HepG2 (cell line): Measurements from ENCODE around the gene PLEKHB2. TPM values are rescaled to one million over a fixed set of nuclear protein-coding genes. Genes with fewer than 3 reads are reported as not detected.

Experiments
- ATAC-seq: fragments of 200-7000 bp; cut with Tn5 transposase; 3 replicates; pipeline ENCODE4 v1.9.1; 2020; ENCODE audit warnings: mild to moderate bottlenecking, moderate library complexity
- BruUV-seq: library from RNA; stranded (reverse); fragments of 400-500 nt; replicated peaks from 2 replicates; lab custom pipeline; 2021; lab: Mats Ljungman, UMichigan
- CTCF ChIA-PET: fragments of 300-600 bp; formaldehyde crosslinking; extraction: SDS; loops from one replicate; lab custom pipeline; 2021; ENCODE audit warnings: low total read pairs, inconsistent platforms, low intra/inter-chr PET ratio; lab: Yijun Ruan, JAX
- POLR2A ChIA-PET: fragments of 350-600 bp; sonication (Branson Sonifier 250); formaldehyde crosslinking; loops from one replicate; lab custom pipeline; 2020; ENCODE audit warnings: antibody characterized with exemption, inconsistent platforms; lab: Yijun Ruan, JAX
- DNase-seq: peaks from one replicate; pipeline ENCODE4 v3.0.0-alpha.2; 2015; ENCODE audit warnings: low spot score
- FAIRE-seq: peaks from 3 replicates; lab custom pipeline; 2011; peaks lifted over from hg19 to GRCh38; lab: Jason Lieb, UNC
- H2AFZ ChIP-seq: one replicate; pipeline ENCODE4 v1.6.1; 2011; ENCODE audit warnings: low read length, inconsistent platforms
- H3K27ac ChIP-seq: fragments of 300-600 bp; 3 replicates; pipeline ENCODE4 v1.8.0; 2011; ENCODE audit warnings: mixed run types, mild to moderate bottlenecking, mixed read lengths, low read length, inconsistent platforms; ENCODE audit not compliant: insufficient read depth; ENCODE audit errors: extremely low read length
- H3K27me3 ChIP-seq, 2 experiments: fragments of 200-600 bp in 1 of 2; 2 replicates in 1 of 2; 3 replicates in 1 of 2; pipeline versions ENCODE4 v1.6.0 to v1.8.0; 2011; ENCODE audit warnings: low read length in 2 of 2, mild to moderate bottlenecking in 2 of 2, moderate library complexity in 2 of 2, inconsistent platforms in 1 of 2; ENCODE audit not compliant: insufficient read depth in 2 of 2, control insufficient read depth in 1 of 2
- H3K36me3 ChIP-seq, 2 experiments: fragments of 200-600 bp in 1 of 2; replicated peaks in 1 of 2; 2 replicates in 1 of 2; 3 replicates in 1 of 2; pipeline versions ENCODE4 v1.5.1 to v1.8.0; 2011; ENCODE audit warnings: low read length in 2 of 2, inconsistent platforms in 1 of 2; ENCODE audit not compliant: insufficient read depth in 2 of 2, control insufficient read depth in 1 of 2
- H3K4me1 ChIP-seq: 2 replicates; pipeline ENCODE4 v1.5.1; 2012; ENCODE audit warnings: low read length, inconsistent platforms; ENCODE audit not compliant: insufficient read depth
- H3K4me2 ChIP-seq: 2 replicates; pipeline ENCODE4 v1.6.0; 2011; ENCODE audit warnings: low read depth, low read length, inconsistent platforms
- H3K4me3 ChIP-seq, 3 experiments: fragments of 200-600 bp in 1 of 3; sonication (generic), shearing (Covaris generic) in 1 of 3; replicated peaks in 1 of 3; 2 replicates each; pipeline ENCODE4 v1.5.1; 2011 to 2016; ENCODE audit warnings: low read length in 3 of 3, inconsistent platforms in 2 of 3, low read depth in 2 of 3, mild to moderate bottlenecking in 2 of 3, control low read depth in 1 of 3, mixed read lengths in 1 of 3; ENCODE audit not compliant: insufficient read depth in 1 of 3
- H3K79me2 ChIP-seq: one replicate; pipeline ENCODE4 v1.6.1; 2011; ENCODE audit warnings: low read length, inconsistent platforms; ENCODE audit not compliant: insufficient read depth
- H3K9ac ChIP-seq: 2 replicates; pipeline ENCODE4 v1.6.0; 2011; ENCODE audit warnings: mild to moderate bottlenecking, low read depth, low read length, inconsistent platforms; ENCODE audit not compliant: insufficient read depth
- H3K9me3 ChIP-seq: 2 replicates; pipeline ENCODE4 v1.5.1; 2012; ENCODE audit warnings: mild to moderate bottlenecking, low read length
- H4K20me1 ChIP-seq: 2 replicates; pipeline ENCODE4 v1.6.0; 2011; ENCODE audit warnings: inconsistent platforms, mild to moderate bottlenecking, low read length, moderate library complexity; ENCODE audit not compliant: insufficient read depth
- CTCF ChIP-seq: sonication (generic); formaldehyde crosslinking; IDR thresholded peaks from 2 replicates; pipeline ENCODE4 v1.5.0; 2020; ENCODE audit warnings: mild to moderate bottlenecking, missing genetic modification reagents, moderate library complexity
- DRAP1 ChIP-seq: IDR thresholded peaks from 2 replicates; pipeline ENCODE4 v1.6.1; 2016; ENCODE audit warnings: missing genetic modification reagents, missing compliant biosample characterization
- GRHL1 ChIP-seq: sonication (generic); formaldehyde crosslinking; conservative IDR thresholded peaks from 2 replicates; pipeline ENCODE4 v1.8.0; 2022; ENCODE audit warnings: missing genetic modification reagents
- HNF4G ChIP-seq, 2 experiments: sonication (generic) in 1 of 2; formaldehyde crosslinking in 1 of 2; IDR thresholded peaks; 2 replicates each; pipeline versions ENCODE4 v1.4.0 to v1.6.1; 2011 to 2020; ENCODE audit warnings: borderline replicate concordance in 2 of 2, low read depth in 2 of 2, mild to moderate bottlenecking in 2 of 2, low read length in 1 of 2, missing genetic modification reagents in 1 of 2, moderate library complexity in 1 of 2
- MAFG ChIP-seq: sonication (generic); formaldehyde crosslinking; IDR thresholded peaks from 2 replicates; pipeline ENCODE4 v1.5.1; 2020; ENCODE audit warnings: mild to moderate bottlenecking, missing genetic modification reagents
- MATR3 ChIP-seq: sonication (generic); formaldehyde crosslinking; IDR thresholded peaks from 2 replicates; pipeline ENCODE4 v1.4.0; 2020; ENCODE audit warnings: missing genetic modification reagents
- POLR2AphosphoS2 ChIP-seq: IDR thresholded peaks from 2 replicates; pipeline ENCODE4 v1.6.1; 2011; ENCODE audit warnings: low read depth, low read length, improper control_type of control experiment
- SRSF1 ChIP-seq: fragments of 200-400 bp; formaldehyde crosslinking; optimal IDR thresholded peaks from 2 replicates; pipeline ENCODE3; 2017; ENCODE audit warnings: mild to moderate bottlenecking, low read depth, low read length, moderate library complexity
- ZBTB3 ChIP-seq: sonication (generic); formaldehyde crosslinking; IDR thresholded peaks from 2 replicates; pipeline ENCODE4 v1.4.0; 2020; ENCODE audit warnings: low read depth, mild to moderate bottlenecking, moderate library complexity, missing genetic modification reagents, borderline replicate concordance
- ZKSCAN8 ChIP-seq: IDR thresholded peaks from 2 replicates; pipeline ENCODE4 v1.6.1; 2016; ENCODE audit warnings: borderline replicate concordance, missing genetic modification reagents, missing compliant biosample characterization
- ZNF33A ChIP-seq: sonication (generic); formaldehyde crosslinking; IDR thresholded peaks from 2 replicates; pipeline ENCODE4 v1.5.1; 2020; ENCODE audit warnings: missing genetic modification reagents, mild to moderate bottlenecking, moderate library complexity, borderline replicate concordance
- ZNF460 ChIP-seq: sonication (generic); formaldehyde crosslinking; IDR thresholded peaks from 2 replicates; pipeline ENCODE4 v1.5.1; 2020; ENCODE audit warnings: missing genetic modification reagents, mild to moderate bottlenecking, borderline replicate concordance
- ZNF513 ChIP-seq: sonication (generic); formaldehyde crosslinking; conservative IDR thresholded peaks from 2 replicates; pipeline ENCODE4 v1.5.0; 2020; ENCODE audit warnings: missing genetic modification reagents
- ZNF557 ChIP-seq: sonication (generic); formaldehyde crosslinking; IDR thresholded peaks from 2 replicates; pipeline ENCODE4 v1.4.0; 2020; ENCODE audit warnings: missing genetic modification reagents
- ZNF652 ChIP-seq: IDR thresholded peaks from 2 replicates; pipeline ENCODE4 v1.6.1; 2016; ENCODE audit warnings: low read depth, borderline replicate concordance
- ZNF800 ChIP-seq: sonication (generic); formaldehyde crosslinking; IDR thresholded peaks from 2 replicates; pipeline ENCODE4 v1.4.0; 2020; ENCODE audit warnings: missing genetic modification reagents
- WGBS: methylation state at CpG from one replicate; pipeline ENCODE4 v1.1.6; 2017; ENCODE audit warnings: low lambda C conversion rate; 5-methylcytosine and 5-hydroxymethylcytosine counted together
- in situ Hi-C: cut with HindIII; loops from 2 replicates; pipeline ENCODE4 v1.10.0; 2017; ENCODE audit warnings: low pct_unique_long_range_greater_than_20kb; ENCODE audit not compliant: extremely low pct_ligation_motif_present
- intact Hi-C: fragments of 100-400 bp; cut with micrococcal nuclease; formaldehyde crosslinking; loops from one replicate; pipeline ENCODE4 v1.10.0; 2022; ENCODE audit not compliant: unreplicated experiment
- polyA plus RNA-seq, 8 experiments: library from polyadenylated mRNA; depleted of rRNA in 3 of 8; stranded (reverse) in 7 of 8; unstranded in 1 of 8; fragments of >200 nt; fragmentation: Illumina TruSeq in 4 of 8; extraction: Trizol in 4 of 8; gene quantifications; 2 replicates each; pipeline versions ENCODE4 v1.2.1 to v1.2.3, GENCODE V29; 2011 to 2016; ENCODE audit warnings: low read depth in 4 of 8, missing spikeins in 1 of 8, mixed read lengths in 1 of 8; ENCODE audit not compliant: insufficient read depth in 1 of 8
- total RNA-seq, 5 experiments: library from RNA; depleted of rRNA; stranded (reverse); fragments of >200 nt; fragmentation: Illumina TruSeq; extraction: Trizol; gene quantifications; 2 replicates each; pipeline ENCODE4 v1.2.3, GENCODE V29; 2016; ENCODE audit warnings: low read depth in 1 of 5

Gene PLEKHB2
- total and polyA plus RNA-seq, 2 of the 13 experiments (the other 11 are each of a cell fraction or from before 2014, with no cell fraction given) = 73.0 to 78.9 TPM

GRCh38 chr2:131122496-131122895 lies 17.4 kb downstream of the PLEKHB2 start (continued):
- no peak for TF ChIP-seq ZNF557 (CRISPR knock-in tag)
- TF ChIP-seq SRSF1 = no peak
- no peak for TF ChIP-seq POLR2AphosphoS2
- TF ChIP-seq ZNF800 (CRISPR knock-in tag) = no peak
- TF ChIP-seq ZKSCAN8 = no peak
- no peak for TF ChIP-seq ZBTB3 (CRISPR knock-in tag)
- TF ChIP-seq GRHL1 = no peak

GRCh38 chr2:131123192-131123591 lies 18.1 kb downstream of the PLEKHB2 start:
- Histone ChIP-seq H3K4me2 (no peak overlapping the region), H3K9ac (no peak overlapping the region), H3K4me3 (no peak overlapping the region), H3K9me3 (no peaks in the 10 kb centered on the region), H3K36me3 (peaks cover 22 to 53% of the 10 kb centered on the region in 2 experiments), H3K27ac (no peak overlapping the region), H3K79me2 (peaks cover 55% of the 10 kb centered on the region), H4K20me1 (peaks cover 28% of the 10 kb centered on the region; the same call in 1 of the 2 replicates), H2AFZ (no peak overlapping the region), H3K4me1 (peaks cover 7% of the 10 kb centered on the region), H3K27me3 (no peaks in the 10 kb centered on the region)
- intact Hi-C loops (no loop called here), in situ Hi-C loops (no loop called here)
- ChIA-PET POLR2A (no interaction called here), CTCF (no interaction called here)
- no TSS peak for BruUV-seq
- WGBS = 97% methylated on average over 3 of the region's 3 CpGs
- DNase-seq (no peak), ATAC-seq (no peak), FAIRE-seq (no peak)
- TF ChIP-seq CTCF (CRISPR knock-in tag) (no peak), DRAP1 (CRISPR knock-in tag) (no peak), ZNF513 (CRISPR knock-in tag) (no peak), MATR3 (CRISPR knock-in tag) (no peak), ZNF652 (CRISPR knock-in tag) (no peak), ZNF460 (CRISPR knock-in tag) (no peak), HNF4G (IDR thresholded peaks at IDR 0.05; ENCODE audit: borderline replicate concordance, low read depth, low read length) (no peak), HNF4G (CRISPR knock-in tag; IDR thresholded peaks at IDR 0.05; ENCODE audit: borderline replicate concordance, low read depth) (no peak), MAFG (CRISPR knock-in tag) (no peak), ZNF33A (no peak)
